Stimulated activated CD4-positive, alpha-beta T cell treated with anti-CD3 and anti-CD28 coated beads, Interleukin-1b, Interleukin-23, amount 100 ng/mL, for 1 hour (primary cell): ENCODE results near the gene RHO.

ENCODE experiments used
- DNase-seq, 2 donors: peaks; one replicate each; pipeline ENCODE4 v3.0.0-alpha.2; 2020; ENCODE audit warnings: low read depth in 2 of 2

The RHO gene

GRCh38 chr3:129519896-129520715, 8.3 kb upstream of the RHO start:
- no peak for DNase-seq

GRCh38 chr3:129520960-129521359, 7.5 kb upstream of the RHO start:
- DNase-seq = no peak

GRCh38 chr3:129521611-129522010, 6.8 kb upstream of the RHO start:
- no peak for DNase-seq

GRCh38 chr3:129522953-129523352, 5.5 kb upstream of the RHO start:
- DNase-seq = no peak

- no peak for DNase-seq
Measured at GRCh38 chr3:129524081-129524480, 4.4 kb upstream of the RHO start.

- no peak for DNase-seq
Measured at GRCh38 chr3:129525341-129525968, 3.0 kb upstream of the RHO start.

GRCh38 chr3:129526121-129526900, 2.1 kb upstream of the RHO start:
- DNase-seq = no peak

GRCh38 chr3:129527262-129527661, 1.2 kb upstream of the RHO start:
- DNase-seq = no peak

- DNase-seq = no peak
Measured at GRCh38 chr3:129529436-129530210, 1.2 kb downstream of the RHO start.

- DNase-seq = no peak
Measured at GRCh38 chr3:129530251-129530791, 1.9 kb downstream of the RHO start.

GRCh38 chr3:129530821-129531220, 2.4 kb downstream of the RHO start:
- DNase-seq = no peak

- DNase-seq = no peak
Measured at GRCh38 chr3:129531699-129532098, 3.3 kb downstream of the RHO start.

- no peak for DNase-seq
Measured at GRCh38 chr3:129532261-129532660, 3.8 kb downstream of the RHO start.

- no peak for DNase-seq
Measured at GRCh38 chr3:129533406-129533805, 5.0 kb downstream of the RHO start.

GRCh38 chr3:129534428-129535027, 6.1 kb downstream of the RHO start:
- no peak for DNase-seq

GRCh38 chr3:129535075-129535474, 6.6 kb downstream of the RHO start:
- DNase-seq = no peak

- DNase-seq = no peak
Measured at GRCh38 chr3:129536374-129536667, 7.9 kb downstream of the RHO start.

GRCh38 chr3:129536804-129537203, 8.4 kb downstream of the RHO start:
- no peak for DNase-seq

GRCh38 chr3:129539206-129539605, 10.8 kb downstream of the RHO start:
- DNase-seq = no peak

- no peak for DNase-seq
Measured at GRCh38 chr3:129540776-129541516, 12.5 kb downstream of the RHO start.

- DNase-seq = no peak
Measured at GRCh38 chr3:129542747-129543146, 14.3 kb downstream of the RHO start.
